H1 (cell line): ENCODE results near the gene VPS11. TPM values are rescaled to one million over a fixed set of nuclear protein-coding genes. Genes with fewer than 3 reads are reported as not detected.

Source experiments
- CTCF ChIA-PET: fragments of 300-600 bp; sonication (Branson Sonifier 250); formaldehyde crosslinking; loops from one replicate; lab custom pipeline; 2021; ENCODE audit not compliant: partially characterized antibody; lab: Charles Lee
- POLR2A ChIA-PET: fragments of 300-600 bp; sonication (Branson Sonifier 250); formaldehyde crosslinking; loops from one replicate; lab custom pipeline; 2021; ENCODE audit warnings: inconsistent platforms; ENCODE audit not compliant: partially characterized antibody; lab: Charles Lee
- DNase-seq, 2 experiments: peaks; one replicate each; pipeline versions ENCODE4 v3.0.0 to v3.0.0-alpha.2; 2010 to 2022; ENCODE audit warnings: low spot score in 2 of 2, low read depth in 1 of 2, mixed read lengths in 1 of 2
- FAIRE-seq: peaks from 2 replicates; lab custom pipeline; 2011; peaks lifted over from hg19 to GRCh38; lab: Jason Lieb, UNC
- H2AFZ ChIP-seq: 2 replicates; pipeline ENCODE4 v1.8.1; 2012; ENCODE audit warnings: low read length, inconsistent platforms
- H2AK5ac ChIP-seq: 2 replicates; pipeline ENCODE4 v1.6.1; 2013; ENCODE audit warnings: low read depth, low read length
- H2BK120ac ChIP-seq: replicated peaks from 2 replicates; pipeline ENCODE3; 2013; ENCODE audit warnings: low read depth, low read length, inconsistent platforms
- H2BK12ac ChIP-seq: 2 replicates; pipeline ENCODE4 v1.6.1; 2013; ENCODE audit warnings: low read depth, low read length
- H2BK15ac ChIP-seq: 2 replicates; pipeline ENCODE4 v1.6.1; 2013; ENCODE audit warnings: low read length
- H2BK20ac ChIP-seq: 2 replicates; pipeline ENCODE4 v1.6.1; 2013; ENCODE audit warnings: low read length
- H2BK5ac ChIP-seq: 2 replicates; pipeline ENCODE4 v1.6.1; 2013; ENCODE audit warnings: low read depth, low read length
- H3K14ac ChIP-seq: 2 replicates; pipeline ENCODE4 v1.6.1; 2013; ENCODE audit warnings: inconsistent platforms; ENCODE audit not compliant: insufficient read length
- H3K18ac ChIP-seq: 2 replicates; pipeline ENCODE4 v1.6.1; 2013; ENCODE audit warnings: low read length; ENCODE audit errors: extremely low read depth
- H3K23ac ChIP-seq: 2 replicates; pipeline ENCODE4 v1.6.1; 2013; ENCODE audit warnings: inconsistent platforms; ENCODE audit not compliant: insufficient read length
- H3K23me2 ChIP-seq: 2 replicates; pipeline ENCODE4 v1.6.1; 2013; ENCODE audit warnings: low read depth, low read length
- H3K27ac ChIP-seq: 2 replicates; pipeline ENCODE4 v1.6.1; 2011; ENCODE audit warnings: low read depth, low read length, inconsistent platforms
- H3K27me3 ChIP-seq, 4 experiments: replicated peaks in 1 of 4; 1 replicate in 1 of 4; 2 replicates in 3 of 4; pipeline versions ENCODE4 v1.6.1 to v1.8.1; 2011 to 2013; ENCODE audit warnings: low read length in 3 of 4, mild to moderate bottlenecking in 3 of 4, inconsistent platforms in 2 of 4, mixed read lengths in 2 of 4, moderate library complexity in 1 of 4; ENCODE audit not compliant: control insufficient read depth in 3 of 4, insufficient read depth in 3 of 4; ENCODE audit errors: extremely low read depth in 1 of 4
- H3K36me3 ChIP-seq, 4 experiments: 2 replicates each; pipeline versions ENCODE4 v1.6.1 to v1.8.1; 2011 to 2013; ENCODE audit warnings: mild to moderate bottlenecking in 4 of 4, low read length in 3 of 4, moderate library complexity in 2 of 4, control low read depth in 1 of 4, inconsistent platforms in 1 of 4; ENCODE audit not compliant: insufficient read depth in 4 of 4, control insufficient read depth in 2 of 4
- H3K4ac ChIP-seq: replicated peaks from 2 replicates; pipeline ENCODE3; 2013; ENCODE audit warnings: low read length, low read depth, mixed read lengths, inconsistent platforms; ENCODE audit not compliant: insufficient read length
- H3K4me1 ChIP-seq, 4 experiments: replicated peaks in 1 of 4; 1 replicate in 1 of 4; 2 replicates in 3 of 4; pipeline versions ENCODE4 v1.6.1 to v1.8.1; 2011 to 2013; ENCODE audit warnings: low read length in 3 of 4, inconsistent platforms in 2 of 4, mixed read lengths in 1 of 4; ENCODE audit not compliant: insufficient read depth in 4 of 4, control insufficient read depth in 3 of 4
- H3K4me2 ChIP-seq, 2 experiments: 2 replicates each; pipeline versions ENCODE4 v1.6.1 to v1.8.1; 2011 to 2013; ENCODE audit warnings: low read depth in 2 of 2, low read length in 2 of 2, control low read depth in 1 of 2, inconsistent platforms in 1 of 2, mild to moderate bottlenecking in 1 of 2; ENCODE audit not compliant: insufficient read depth in 1 of 2
- H3K4me3 ChIP-seq, 4 experiments: fragments of 200-600, 300-600 bp in 1 of 4; sonication (generic), shearing (Covaris generic), sonication (Bioruptor Twin) in 1 of 4; 2 replicates each; pipeline versions ENCODE4 v1.5.1 to v1.8.1; 2011 to 2016; ENCODE audit warnings: low read length in 4 of 4, low read depth in 3 of 4, control low read depth in 2 of 4, inconsistent platforms in 2 of 4, mild to moderate bottlenecking in 2 of 4, mixed read lengths in 1 of 4, moderate library complexity in 1 of 4; ENCODE audit not compliant: insufficient read depth in 2 of 4; ENCODE audit errors: extremely low read depth in 1 of 4
- H3K56ac ChIP-seq: replicated peaks from 2 replicates; pipeline ENCODE3; 2013; ENCODE audit warnings: low read depth, mild to moderate bottlenecking, mixed read lengths, low read length, inconsistent platforms; ENCODE audit not compliant: insufficient read length
- H3K79me1 ChIP-seq: 2 replicates; pipeline ENCODE4 v1.6.1; 2013; ENCODE audit warnings: low read depth, low read length, control low read depth
- H3K79me2 ChIP-seq, 2 experiments: 2 replicates each; pipeline versions ENCODE4 v1.6.1 to v1.8.1; 2012 to 2013; ENCODE audit warnings: low read length in 2 of 2, mild to moderate bottlenecking in 2 of 2, inconsistent platforms in 1 of 2; ENCODE audit not compliant: insufficient read depth in 2 of 2, control insufficient read depth in 1 of 2
- H3K9ac ChIP-seq, 4 experiments: replicated peaks in 1 of 4; 1 replicate in 1 of 4; 2 replicates in 3 of 4; pipeline versions ENCODE4 v1.6.1 to v1.8.1; 2011 to 2013; ENCODE audit warnings: low read depth in 3 of 4, low read length in 3 of 4, control low read depth in 2 of 4, mild to moderate bottlenecking in 2 of 4, moderate library complexity in 2 of 4, inconsistent platforms in 1 of 4; ENCODE audit errors: extremely low read depth in 1 of 4
- H3K9me3 ChIP-seq, 2 experiments: 2 replicates each; pipeline versions ENCODE4 v1.6.1 to v1.8.1; 2012 to 2013; ENCODE audit warnings: mild to moderate bottlenecking in 2 of 2, moderate library complexity in 2 of 2, control low read depth in 1 of 2, inconsistent platforms in 1 of 2, low read depth in 1 of 2, low read length in 1 of 2, mixed read lengths in 1 of 2; ENCODE audit not compliant: insufficient read depth in 2 of 2
- H4K20me1 ChIP-seq, 2 experiments: replicated peaks in 1 of 2; 2 replicates each; pipeline versions ENCODE3 to v1.8.1; 2011 to 2013; ENCODE audit warnings: inconsistent platforms in 2 of 2, low read length in 2 of 2, mild to moderate bottlenecking in 1 of 2; ENCODE audit not compliant: insufficient read depth in 2 of 2, control insufficient read depth in 1 of 2
- H4K5ac ChIP-seq: 2 replicates; pipeline ENCODE4 v1.6.1; 2013; ENCODE audit warnings: low read length, low read depth, mixed read lengths, inconsistent platforms; ENCODE audit not compliant: insufficient read length
- H4K8ac ChIP-seq: 2 replicates; pipeline ENCODE4 v1.8.0; 2013; ENCODE audit warnings: mild to moderate bottlenecking, moderate library complexity, low read length, inconsistent platforms; ENCODE audit not compliant: insufficient read depth; ENCODE audit errors: extremely low read depth
- H4K91ac ChIP-seq: replicated peaks from 2 replicates; pipeline ENCODE3; 2013; ENCODE audit warnings: low read length, mixed read lengths, inconsistent platforms; ENCODE audit not compliant: insufficient read length
- CEBPB ChIP-seq: IDR thresholded peaks from 2 replicates; pipeline ENCODE4 v1.6.1; 2012; ENCODE audit warnings: low read depth, low read length
- CREB1 ChIP-seq: IDR thresholded peaks from 2 replicates; pipeline ENCODE4 v1.6.1; 2012; ENCODE audit warnings: inconsistent platforms
- FOSL1 ChIP-seq: IDR thresholded peaks from 2 replicates; pipeline ENCODE4 v1.6.1; 2011; ENCODE audit warnings: mild to moderate bottlenecking, low read depth, low read length, moderate library complexity; ENCODE audit not compliant: insufficient read depth
- MAX ChIP-seq: IDR thresholded peaks from 2 replicates; pipeline ENCODE4 v1.6.1; 2012; ENCODE audit warnings: inconsistent platforms
- NRF1 ChIP-seq: IDR thresholded peaks from 2 replicates; pipeline ENCODE4 v1.6.1; 2011; ENCODE audit warnings: mild to moderate bottlenecking, low read depth, low read length, improper control_type of control experiment
- POU5F1 ChIP-seq: IDR thresholded peaks from 2 replicates; pipeline ENCODE4 v1.6.1; 2011; ENCODE audit warnings: low read depth, mild to moderate bottlenecking, low read length, moderate library complexity
- RAD21 ChIP-seq, 2 experiments: IDR thresholded peaks in 1 of 2; conservative IDR thresholded peaks in 1 of 2; 2 replicates each; pipeline ENCODE4 v1.6.1; 2011; ENCODE audit warnings: low read depth in 2 of 2, low read length in 2 of 2, improper control_type of control experiment in 1 of 2, inconsistent platforms in 1 of 2, mild to moderate bottlenecking in 1 of 2, moderate library complexity in 1 of 2
- RNF2 ChIP-seq: fragments of 200-900, 300-1000 bp; sonication (generic); IDR thresholded peaks from 2 replicates; pipeline ENCODE4 v1.7.1; 2016; ENCODE audit warnings: borderline replicate concordance, low read depth, mild to moderate bottlenecking, antibody characterized with exemption, low read length; ENCODE audit not compliant: poor library complexity, severe bottlenecking; ENCODE audit errors: missing control alignments
- SIN3A ChIP-seq, 2 experiments: IDR thresholded peaks in 1 of 2; conservative IDR thresholded peaks in 1 of 2; 2 replicates each; pipeline ENCODE4 v1.6.1; 2011 to 2012; ENCODE audit warnings: low read length in 2 of 2, improper control_type of control experiment in 1 of 2, low read depth in 1 of 2, mild to moderate bottlenecking in 1 of 2
- SP4 ChIP-seq: IDR thresholded peaks from 2 replicates; pipeline ENCODE4 v1.6.1; 2012; ENCODE audit warnings: low read length, inconsistent platforms
- TEAD4 ChIP-seq: IDR thresholded peaks from 2 replicates; pipeline ENCODE4 v1.6.1; 2012; ENCODE audit warnings: low read depth, low read length, inconsistent platforms, mixed read lengths
- USF2 ChIP-seq: IDR thresholded peaks from 2 replicates; pipeline ENCODE4 v1.6.1; 2011; ENCODE audit warnings: low read length, improper control_type of control experiment
- WGBS, 2 experiments: shearing (Covaris generic) in 1 of 2; methylation state at CpG; one replicate each; pipeline versions ENCODE4 v1.1.6 to v1.1.7; 2013 to 2015; ENCODE audit warnings: low lambda C conversion rate in 2 of 2, mixed read lengths in 2 of 2, inconsistent platforms in 1 of 2, low coverage in 1 of 2, missing lambda C conversion rate in 1 of 2; ENCODE audit not compliant: insufficient replicate concordance in 2 of 2, insufficient coverage in 1 of 2, insufficient read length in 1 of 2; ENCODE audit errors: extremely low coverage in 1 of 2, missing lambda C conversion rate in 1 of 2; 5-methylcytosine and 5-hydroxymethylcytosine counted together
- polyA plus RNA-seq, 7 experiments: library from polyadenylated mRNA; depleted of rRNA in 3 of 7; stranded (reverse) in 5 of 7; unstranded in 2 of 7; fragments of >200 nt in 5 of 7; fragments of 200-250 nt in 2 of 7; gene quantifications; 1 replicate in 5 of 7; 2 replicates in 1 of 7; 4 replicates in 1 of 7; pipeline versions ENCODE4 v1.2.1 to v1.2.3, GENCODE V29; 2011 to 2013; ENCODE audit warnings: missing spikeins in 2 of 7, mixed read lengths in 2 of 7
- total RNA-seq: library from RNA; stranded (reverse); fragmentation: NEBNext Ultra II Directional; extraction: Animal tissue kit (Norgen Biotek cat#: 25700); gene quantifications from 2 replicates; pipeline ENCODE4 v1.2.1, GENCODE V29; 2021

VPS11 gene
- total and polyA plus RNA-seq, 2 of the 8 experiments (the other 6 are each of a cell fraction or from before 2014, with no cell fraction given) = 13.1 to 15.5 TPM

GRCh38 chr11:119031912-119032280 is 35.7 kb upstream of the VPS11 start:
- no peak overlapping the region for H3K9ac ChIP-seq
- POLR2A ChIA-PET = interaction anchor here (0.9 to 9.7 kb wide), 7 partner anchors 10 to 64 kb away, joined by 3 to 224 read pairs (median 5); partner anchors contain the start of genes HYOU1, RPS25 and TRAPPC4
- H2AFZ ChIP-seq = 0 out of 2 replicates have a peak overlapping the region, but pooled peaks have one; percentile 40
- TF ChIP-seq CREB1 (no peak), CEBPB (no peak), SP4 (no peak), RAD21 (IDR thresholded peaks at IDR 0.05 in 1 of 2, conservative IDR thresholded peaks at IDR 0.05 in 1 of 2; ENCODE audit: low read depth in 2 of 2, low read length in 2 of 2) (no peak), POU5F1 (no peak), FOSL1 (no peak), RNF2 (no peak), MAX (no peak), USF2 (no peak), NRF1 (no peak), SIN3A (conservative IDR thresholded peaks at IDR 0.05 in 1 of 2, IDR thresholded peaks at IDR 0.05 in 1 of 2; ENCODE audit: low read depth in 1 of 2, low read length in 2 of 2) (no peak), TEAD4 (no peak)

More at GRCh38 chr11:119031912-119032280, 35.7 kb upstream of the VPS11 start:
- peaks cover 7% of the 10 kb centered on the region; the same call in 1 of the 2 replicates for H3K23me2 ChIP-seq
- H2BK20ac ChIP-seq = no peak overlapping the region
- H4K20me1 ChIP-seq = peaks cover under 1 to 13% of the 10 kb centered on the region in 2 experiments
- H3K4me1 ChIP-seq = peaks cover 6 to 13% (median 10%) of the 10 kb centered on the region in 4 experiments
- H4K8ac ChIP-seq = no peak overlapping the region
- no peak overlapping the region for H3K4me3 ChIP-seq
- H3K9me3 ChIP-seq = no peaks in the 10 kb centered on the region
- FAIRE-seq = no peak
- H3K36me3 ChIP-seq = peaks cover 3 to 21% (median 4%) of the 10 kb centered on the region in 4 experiments; a peak in 7 of 8 replicates
- no peak overlapping the region for H4K91ac ChIP-seq
- no peak overlapping the region for H2BK12ac ChIP-seq
- no peaks in the 10 kb centered on the region for H3K27me3 ChIP-seq
- no peak overlapping the region for H3K27ac ChIP-seq
- no peak overlapping the region for H2BK120ac ChIP-seq
- no peak overlapping the region for H3K56ac ChIP-seq
- H3K4me2 ChIP-seq = no peak overlapping the region
- H3K23ac ChIP-seq = no peak overlapping the region
- H4K5ac ChIP-seq = no peak overlapping the region
- no peak overlapping the region for H2AK5ac ChIP-seq
- H3K79me1 ChIP-seq = peaks cover 10% of the 10 kb centered on the region; the same call in 1 of the 2 replicates
- H3K18ac ChIP-seq = no peak overlapping the region
- no peak for DNase-seq
- peaks cover 0 to 19% of the 10 kb centered on the region in 2 experiments; a peak in 1 of 4 replicates for H3K79me2 ChIP-seq
- WGBS, 2 experiments = 80% methylated on average over 9 of the region's 9 CpGs; no CpG with 5 or more reads in 1 of the 2 experiments
- H3K14ac ChIP-seq = no peak overlapping the region
- no peak overlapping the region for H2BK15ac ChIP-seq
- CTCF ChIA-PET = interaction anchor here (0.7 to 2.2 kb wide), 7 partner anchors 11 to 35 kb away, joined by 3 to 7 read pairs (median 4); partner anchors contain the start of gene HYOU1
- no peak overlapping the region for H3K4ac ChIP-seq
- H2BK5ac ChIP-seq = no peak overlapping the region
